Activated CD8-positive, alpha-beta memory T cell treated with anti-CD3 and anti-CD28 coated beads, Interleukin-2, amount 50 U/mL, for 4 hours (primary cell): Measurements from ENCODE around the gene FGD3.

Experiments used
- DNase-seq: peaks from one replicate; pipeline ENCODE4 v3.0.0-alpha.2; 2020

Gene FGD3

GRCh38 chr9:93033531-93033930 is 86.2 kb downstream of the FGD3 start:
- DNase-seq = no peak

- no peak for DNase-seq
These were observed 87.9 kb downstream of the FGD3 start for GRCh38 chr9:93035106-93035660.

GRCh38 chr9:93035821-93036351 is 88.6 kb downstream of the FGD3 start:
- DNase-seq = no peak

DNA sequence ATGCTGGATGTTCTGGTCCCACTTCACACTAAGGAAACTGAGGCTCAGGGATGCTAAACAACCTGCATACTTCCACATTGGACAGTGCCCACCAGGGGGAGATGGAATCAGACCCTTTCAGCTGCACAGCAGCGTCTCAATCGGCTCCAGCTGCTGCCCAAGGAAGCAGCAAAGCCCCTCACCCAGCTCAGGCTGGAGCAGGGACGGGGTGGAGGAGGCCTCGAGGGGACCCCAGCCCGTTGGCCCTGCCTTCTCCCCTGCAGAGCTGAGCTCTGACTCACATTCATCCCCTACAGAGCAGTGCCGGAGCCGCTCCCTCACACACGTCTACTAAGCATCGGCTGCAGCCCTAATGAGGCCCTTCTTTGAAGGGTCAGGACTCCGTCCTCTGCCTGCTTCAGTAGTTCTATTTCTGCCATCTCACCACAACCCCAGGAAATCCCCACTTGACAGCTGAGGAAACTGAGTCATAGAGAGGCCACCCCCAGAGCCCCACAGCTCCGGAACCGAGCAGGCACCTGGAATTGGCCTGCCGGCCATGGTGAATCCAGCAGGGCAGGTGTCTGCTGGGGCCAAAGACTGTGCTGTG is 89.7 kb downstream of the FGD3 start:
- DNase-seq = no peak

DNA sequence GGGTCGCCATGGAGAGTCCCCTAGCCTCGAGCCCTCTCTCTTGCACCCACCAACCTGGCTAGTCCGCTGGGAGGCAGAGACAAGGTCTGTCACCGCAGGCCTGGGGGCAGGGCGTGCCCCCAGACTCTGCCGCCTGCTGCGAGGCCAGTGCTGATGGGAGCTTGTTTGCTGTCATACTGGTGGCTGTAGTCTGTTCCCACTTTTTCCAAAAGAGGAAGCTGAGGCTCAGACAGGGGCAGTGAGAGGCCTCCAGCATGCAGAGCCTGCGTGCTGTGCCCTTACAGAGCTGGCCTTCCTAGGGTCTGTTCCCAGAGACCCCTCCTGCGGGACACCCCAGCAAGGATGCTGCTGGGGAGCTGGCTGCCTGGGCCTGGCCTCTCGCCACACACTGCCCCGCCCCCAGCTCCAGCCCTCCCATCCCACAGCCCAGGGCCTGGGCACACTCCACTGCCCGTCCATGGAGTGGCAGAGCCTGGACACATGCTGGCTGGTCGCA is 90.2 kb downstream of the FGD3 start:
- DNase-seq = no peak

- no peak for DNase-seq
These were observed 91.6 kb downstream of the FGD3 start for GRCh38 chr9:93038918-93039317.

DNA sequence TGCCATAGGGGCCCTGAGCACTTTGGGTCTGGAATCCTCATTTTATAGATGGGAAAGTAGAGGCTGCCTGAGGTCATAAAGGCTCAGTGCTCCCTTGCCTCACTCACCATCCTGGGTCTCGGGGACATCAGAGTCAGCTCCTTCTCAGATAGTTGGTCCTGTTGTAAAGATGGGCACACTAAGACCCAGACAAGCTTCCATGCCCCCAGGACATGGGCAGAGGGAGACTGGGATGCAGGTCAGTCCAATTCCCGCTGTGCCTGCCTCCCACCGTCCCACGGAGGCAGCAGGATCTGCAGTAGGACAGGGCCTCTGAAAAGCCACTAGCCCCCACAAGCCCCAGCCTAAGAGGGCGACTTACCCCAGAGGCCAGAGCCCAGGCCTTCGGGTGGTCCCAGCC is 92.1 kb downstream of the FGD3 start:
- no peak for DNase-seq

- DNase-seq = no peak
These were observed 92.7 kb downstream of the FGD3 start for GRCh38 chr9:93039976-93040375.

DNA sequence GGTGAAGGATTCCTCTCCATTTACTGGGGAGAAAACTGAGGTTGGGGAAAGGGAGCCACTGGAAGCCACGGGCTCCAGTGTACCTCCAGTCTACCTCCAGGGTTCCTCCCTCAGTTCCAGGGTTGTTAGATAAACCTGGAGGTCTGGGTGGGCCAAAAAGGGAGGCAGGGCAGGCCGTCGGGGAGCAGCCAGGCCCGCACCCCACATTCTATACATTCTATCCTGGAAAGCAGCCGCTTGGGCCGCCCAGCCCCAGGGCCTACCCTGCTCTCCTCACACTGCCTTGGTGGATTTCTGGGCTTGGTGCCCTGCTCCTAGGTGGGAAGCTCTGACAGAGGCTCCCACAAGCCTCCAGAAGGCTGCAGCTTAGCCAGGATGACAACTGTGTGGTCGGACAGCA is 93.1 kb downstream of the FGD3 start:
- no peak for DNase-seq

DNA sequence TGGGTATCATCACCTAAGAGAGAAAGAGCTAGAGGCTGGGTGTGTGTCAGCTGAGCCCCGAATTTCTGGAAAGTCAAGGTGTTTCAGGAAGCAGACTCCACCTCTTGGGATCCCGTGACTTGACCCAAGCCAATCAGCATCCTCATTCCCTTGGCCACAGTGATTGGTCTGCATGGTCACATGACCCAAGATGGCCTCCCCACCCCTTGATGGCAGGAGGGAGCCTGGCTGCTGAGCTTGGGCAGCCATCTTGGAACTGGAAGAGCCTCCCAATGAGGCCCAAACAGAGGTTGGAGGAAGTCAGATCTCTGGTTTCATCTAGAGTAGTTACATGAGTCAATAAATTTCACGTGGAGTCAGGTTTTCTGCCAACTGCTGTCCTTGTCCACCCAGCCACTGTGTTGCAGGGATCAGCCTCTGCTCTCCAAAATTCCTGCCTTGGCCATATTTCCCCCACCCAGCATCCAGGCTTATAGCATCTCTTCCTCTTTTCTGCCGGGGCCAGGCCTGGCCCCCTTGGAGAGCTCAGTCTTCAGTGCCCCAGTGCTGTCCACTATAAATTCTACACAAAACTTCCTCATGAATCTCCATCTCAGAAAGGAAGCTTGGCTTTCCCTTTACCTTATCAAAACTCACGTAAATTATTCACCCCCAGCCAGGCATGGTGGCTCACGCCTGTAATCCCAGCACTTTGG is 93.9 kb downstream of the FGD3 start:
- DNase-seq = no peak

GRCh38 chr9:93043122-93043521 is 95.8 kb downstream of the FGD3 start:
- DNase-seq = no peak

GRCh38 chr9:93045521-93045920 is 98.2 kb downstream of the FGD3 start:
- no peak for DNase-seq

- no peak for DNase-seq
These were observed 101.5 kb downstream of the FGD3 start for GRCh38 chr9:93048566-93049448.

- DNase-seq = no peak
These were observed 102.2 kb downstream of the FGD3 start for GRCh38 chr9:93049491-93049890.

DNA sequence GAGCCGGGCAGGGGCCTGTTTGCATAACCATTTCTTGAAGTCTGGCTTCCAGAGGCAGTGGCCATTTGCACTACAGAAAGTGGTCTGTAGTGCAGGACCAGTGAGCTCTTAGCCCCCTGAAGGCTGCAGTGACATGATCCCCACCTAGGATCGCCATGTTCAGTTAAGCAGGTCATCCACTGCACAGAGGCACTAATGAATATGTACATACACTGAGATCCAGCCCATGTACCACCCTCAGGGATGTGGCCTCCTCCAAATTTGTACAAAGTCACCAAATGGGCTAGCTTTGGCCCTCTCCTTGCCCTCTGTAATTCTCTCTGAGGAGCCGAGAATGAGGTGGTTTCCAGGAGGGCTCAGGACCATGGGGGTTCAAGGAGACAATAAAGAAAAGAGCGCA is 102.9 kb downstream of the FGD3 start:
- no peak for DNase-seq

DNA sequence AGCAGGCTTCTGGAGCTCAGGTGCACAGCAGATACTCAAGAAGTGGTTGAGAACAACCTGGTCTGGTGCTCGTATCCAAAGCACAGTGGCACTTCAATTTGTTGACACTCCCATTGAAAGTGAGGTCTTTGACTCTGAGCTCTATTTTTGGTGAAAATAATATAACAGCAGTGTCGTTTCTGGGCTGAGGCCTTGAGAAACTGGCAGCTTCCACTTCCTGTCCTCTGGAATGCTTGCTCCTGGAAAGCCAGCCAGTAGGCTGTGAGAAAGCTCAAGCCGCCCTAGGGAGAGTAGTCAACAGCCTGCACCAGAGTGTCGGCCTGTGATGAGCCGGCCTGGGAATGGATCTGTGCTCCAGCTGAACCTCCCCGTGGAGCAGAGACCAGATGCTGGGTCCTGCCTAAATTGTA is 104.4 kb downstream of the FGD3 start:
- DNase-seq = no peak

DNA sequence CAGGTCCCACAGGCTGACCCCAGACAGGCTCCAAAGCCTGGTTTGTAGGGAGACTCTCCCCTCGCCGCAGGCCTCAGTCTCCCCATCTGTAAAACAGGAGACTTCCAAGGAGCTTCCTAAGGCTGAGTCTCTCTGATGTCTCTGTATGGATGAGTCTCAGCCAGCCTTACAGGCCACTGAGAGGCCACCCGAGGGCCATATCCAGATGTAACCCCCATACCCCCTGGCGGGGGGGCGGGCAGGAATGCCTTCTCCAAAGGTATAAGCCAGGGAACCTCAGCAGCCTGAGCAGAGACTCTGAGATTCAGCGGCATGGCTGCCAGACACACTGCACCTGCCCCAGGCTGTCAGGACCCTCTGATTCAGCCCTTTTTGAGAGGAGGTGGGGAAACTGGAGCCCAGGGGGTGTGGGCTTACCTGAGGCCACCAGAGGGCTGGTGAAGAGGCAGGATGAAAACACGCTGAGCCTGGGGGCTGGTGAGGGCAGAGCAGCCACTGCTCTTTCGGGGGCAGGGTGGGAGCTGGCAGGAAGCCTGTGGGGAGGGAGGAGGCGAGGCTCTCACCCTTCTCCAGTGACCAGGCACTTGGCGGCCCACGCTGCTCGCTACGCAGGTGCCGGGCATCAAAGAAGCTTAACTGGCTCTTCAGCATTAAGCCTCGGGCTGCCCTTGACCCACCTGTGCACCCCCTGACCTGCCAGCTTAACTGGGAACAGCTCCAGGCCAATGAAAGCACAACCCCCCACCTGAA is 105.6 kb downstream of the FGD3 start:
- DNase-seq = no peak

DNA sequence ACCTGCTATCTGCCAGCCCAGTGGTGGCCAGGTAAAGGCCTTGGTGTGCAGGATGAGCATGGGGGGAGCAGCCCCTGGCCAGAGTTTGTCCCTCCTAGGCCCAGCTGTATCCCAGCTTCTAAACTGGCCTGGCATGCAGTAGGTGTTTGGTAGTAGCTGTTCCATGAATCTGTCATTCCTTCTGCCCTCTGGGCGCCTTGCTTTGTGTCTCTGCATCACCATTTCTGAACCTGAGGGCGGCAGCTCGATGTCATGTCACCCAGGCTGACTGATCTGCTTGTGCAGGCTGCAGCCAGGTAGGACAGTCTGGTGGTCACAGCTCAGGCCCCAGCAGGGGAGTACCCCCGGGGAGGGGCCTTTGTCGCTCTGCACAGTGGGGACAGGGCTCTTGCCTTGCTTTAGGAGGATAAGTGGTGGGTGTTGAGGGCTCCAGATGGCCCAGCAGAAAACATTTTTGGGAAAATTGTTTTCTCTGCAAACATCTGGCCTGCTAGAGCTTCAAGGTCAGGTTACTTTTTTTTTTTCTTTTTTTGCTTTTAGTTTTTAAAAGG is 106.5 kb downstream of the FGD3 start:
- DNase-seq = no peak

DNA sequence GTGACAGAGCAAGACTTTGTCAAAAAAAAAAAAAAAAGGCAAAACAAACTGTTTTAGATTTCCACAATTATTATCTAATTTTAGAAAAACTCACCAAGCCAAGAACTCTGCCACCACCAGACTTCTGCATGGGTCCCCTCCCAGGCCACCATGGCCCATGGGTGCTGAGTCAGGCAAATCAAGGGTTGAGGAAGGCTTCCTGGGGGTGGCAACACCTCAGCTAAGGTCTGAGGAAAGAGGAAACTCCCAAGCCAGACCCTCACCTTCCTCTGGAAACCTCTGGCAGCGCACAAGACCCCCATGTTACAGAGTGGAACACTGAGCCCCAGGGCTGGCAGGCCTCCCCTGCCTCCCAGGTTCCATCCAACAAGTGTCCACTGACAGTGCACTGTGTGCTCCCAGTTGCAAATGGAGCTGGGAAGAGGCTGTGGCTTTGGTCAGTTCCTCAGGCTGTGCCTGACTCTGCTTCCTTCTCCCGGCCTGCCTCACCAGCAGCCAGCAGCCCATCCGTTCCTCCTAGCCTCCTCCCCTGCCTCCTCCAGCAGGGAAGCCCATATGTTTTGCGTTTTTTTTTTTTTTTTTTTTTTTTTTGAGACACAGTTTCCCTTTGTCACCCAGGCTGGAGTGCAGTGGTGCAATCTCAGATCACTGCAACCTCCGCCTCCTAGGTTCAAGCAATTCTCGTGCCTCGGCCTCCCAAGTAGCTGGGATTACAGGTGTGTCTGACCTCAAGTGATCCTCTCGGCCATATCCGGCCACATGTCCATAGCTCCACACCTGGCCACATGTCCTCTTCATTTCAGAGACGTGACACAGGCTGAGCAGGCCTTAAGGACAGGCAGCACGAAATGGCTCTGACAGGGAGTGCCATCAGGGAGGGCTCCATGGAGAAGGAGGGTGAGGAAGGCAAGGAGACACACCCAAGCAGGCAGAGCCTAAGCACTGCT is 107.7 kb downstream of the FGD3 start:
- DNase-seq = no peak

- no peak for DNase-seq
These were observed 109.8 kb downstream of the FGD3 start for GRCh38 chr9:93057042-93057702.
